ENCODE data around the gene RAD51B.

RAD51B gene

GRCh38 chr14:68598621-68599447, 779.3 kb downstream of the RAD51B start:
- no peak for TF ChIP-seq CTCF (IDR thresholded peaks at IDR 0.05; ENCODE audit: insufficient read depth, missing control alignments)
- FAIRE-seq (no peak), DNase-seq (ENCODE audit: insufficient read length, low spot score) (no peak)

- DNase-seq (ENCODE audit: insufficient read length, low spot score) (no peak), FAIRE-seq (no peak)
- no peak for TF ChIP-seq CTCF (IDR thresholded peaks at IDR 0.05; ENCODE audit: insufficient read depth, missing control alignments)
Observed at GRCh38 chr14:68599896-68600610, 780.5 kb downstream of the RAD51B start.

GRCh38 chr14:68602507-68602906, 782.9 kb downstream of the RAD51B start:
- no peak for TF ChIP-seq CTCF (IDR thresholded peaks at IDR 0.05; ENCODE audit: insufficient read depth, missing control alignments)
- FAIRE-seq (no peak), DNase-seq (ENCODE audit: insufficient read length, low spot score) (no peak)

GRCh38 chr14:68603533-68604360, 784.2 kb downstream of the RAD51B start:
- no peak for DNase-seq (ENCODE audit: insufficient read length, low spot score)

GRCh38 chr14:68604361-68604730, 784.8 kb downstream of the RAD51B start:
- no peak for TF ChIP-seq CTCF (IDR thresholded peaks at IDR 0.05; ENCODE audit: insufficient read depth, missing control alignments)

More at GRCh38 chr14:68603533-68604360, 784.2 kb downstream of the RAD51B start:
- FAIRE-seq: no peak
- no peak for TF ChIP-seq CTCF (IDR thresholded peaks at IDR 0.05; ENCODE audit: insufficient read depth, missing control alignments)

GRCh38 chr14:68604822-68605221, 785.2 kb downstream of the RAD51B start:
- FAIRE-seq (no peak), DNase-seq (ENCODE audit: insufficient read length, low spot score) (no peak)
- TF ChIP-seq CTCF (IDR thresholded peaks at IDR 0.05; ENCODE audit: insufficient read depth, missing control alignments): no peak

More at GRCh38 chr14:68604361-68604730, 784.8 kb downstream of the RAD51B start:
- FAIRE-seq (no peak), DNase-seq (ENCODE audit: insufficient read length, low spot score) (no peak)
